GM19372 (cell line): ENCODE results near the gene RARA.
"Not testable (repeated sequence)": the region's sequence is repeated elsewhere in the genome, so short reads cannot be mapped to it uniquely, and the experiment has no call there.

Source experiments
- ATAC-seq: cut with Tn5 transposase; IDR thresholded peaks from one replicate; pipeline ENCODE4 v1.9.1; 2021; ENCODE audit warnings: mild to moderate bottlenecking, low read depth, moderate library complexity; ENCODE audit not compliant: unreplicated experiment

RARA gene

DNA sequence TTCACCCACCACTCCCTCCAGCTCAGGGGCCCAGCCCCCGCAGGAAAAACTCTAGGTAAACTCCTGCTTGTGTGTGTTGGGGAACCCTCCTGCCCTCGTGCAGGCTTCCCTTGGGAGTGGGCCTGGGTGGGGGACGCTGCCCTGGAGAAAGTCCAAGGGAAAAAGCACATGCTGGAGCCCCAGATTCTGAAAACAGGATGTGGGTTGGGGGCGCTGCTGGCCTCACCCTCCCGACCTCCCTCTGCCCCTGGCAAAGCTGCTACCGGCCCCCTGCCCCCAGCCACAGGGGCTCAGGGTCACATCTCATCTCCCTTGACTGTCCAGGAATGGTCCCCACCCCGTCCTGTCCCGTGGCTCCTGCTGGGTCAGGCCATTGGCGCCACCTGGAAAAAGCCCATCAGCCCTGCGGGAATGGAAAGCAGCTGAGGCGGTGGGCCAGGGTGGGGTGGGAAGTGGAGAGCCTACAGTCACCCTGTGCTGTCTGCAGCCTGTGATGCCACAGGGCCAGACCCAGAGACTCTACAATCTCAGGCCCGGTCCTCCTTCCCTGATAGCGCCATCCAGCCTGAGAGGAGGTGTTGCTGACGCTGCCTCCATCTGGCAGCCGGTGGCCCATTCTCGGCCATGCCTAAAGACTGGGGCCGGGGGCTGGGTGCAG, 58.0 kb downstream of the RARA start:
- no peak for ATAC-seq

DNA sequence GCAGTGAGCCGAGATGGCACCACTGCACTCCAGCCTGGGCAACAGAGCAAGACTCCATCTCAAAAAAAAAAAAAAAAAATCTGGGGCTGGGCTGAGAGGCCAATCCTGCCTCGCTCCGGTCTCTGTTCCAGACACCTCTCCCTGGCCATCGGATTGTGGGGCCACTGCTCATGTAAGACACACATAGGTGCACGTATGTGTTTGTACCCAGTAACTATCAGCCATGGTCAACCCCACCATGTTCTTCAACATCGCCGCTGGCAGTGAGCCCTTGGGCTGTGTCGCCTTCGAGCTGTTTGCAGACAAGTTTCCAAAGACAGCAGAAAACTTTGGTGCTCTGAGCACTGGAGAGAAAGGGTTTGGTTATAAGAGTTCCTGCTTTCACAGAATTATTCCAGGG, 58.7 kb downstream of the RARA start:
- not testable (repeated sequence) for ATAC-seq

DNA sequence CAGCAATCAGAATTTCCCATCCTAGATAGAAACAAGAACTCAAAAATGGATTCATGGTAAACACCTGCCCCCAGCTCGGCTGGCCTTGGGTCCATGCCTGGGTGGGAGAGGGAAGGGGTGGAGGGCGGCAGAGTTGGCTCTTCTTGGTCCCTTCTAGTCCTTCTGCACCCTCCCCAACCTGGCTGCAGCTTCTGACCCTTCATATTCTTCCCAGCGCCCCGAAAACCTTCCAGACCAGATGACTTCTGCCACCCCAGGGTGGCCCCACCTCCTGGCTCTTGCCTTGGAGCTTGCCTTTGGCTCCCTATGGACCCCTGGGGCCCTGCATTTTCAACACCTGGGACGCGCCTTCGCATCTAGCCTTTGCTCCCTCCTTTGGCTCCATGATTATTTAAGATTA, 60.9 kb downstream of the RARA start:
- ATAC-seq, result no peak

DNA sequence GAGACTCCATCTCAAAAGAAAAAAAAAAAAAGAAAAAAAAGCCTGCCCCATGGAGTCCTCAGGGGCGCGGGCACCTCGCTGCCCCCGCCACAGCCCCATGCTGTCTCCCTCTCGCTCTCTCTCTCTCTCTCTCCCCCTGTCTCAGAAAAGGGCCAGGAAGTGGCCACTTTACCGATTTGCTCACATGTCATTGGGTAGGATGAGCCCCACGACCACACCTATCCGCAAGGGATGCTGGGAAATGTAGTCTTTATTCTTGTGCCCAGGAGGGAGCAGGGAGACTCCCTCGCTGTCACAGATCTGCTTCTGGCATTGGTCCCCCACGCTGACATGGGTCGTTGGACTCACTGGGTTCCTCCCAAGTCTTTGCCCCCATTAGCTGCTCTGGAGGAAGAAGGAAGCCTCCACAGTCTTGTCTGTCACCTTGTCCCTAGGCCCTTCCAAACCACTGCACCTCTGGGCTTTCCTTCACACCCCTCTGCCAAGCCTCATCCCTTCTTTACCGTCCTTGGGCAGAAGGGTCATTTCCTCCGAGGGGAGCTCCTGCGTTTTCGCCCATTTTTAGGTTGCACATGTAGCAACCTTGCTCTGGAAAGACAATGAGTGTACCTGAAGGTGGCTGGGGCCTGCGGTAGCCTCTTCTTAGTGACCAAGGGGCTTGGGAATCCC, 62.4 kb downstream of the RARA start:
- no peak for ATAC-seq

DNA sequence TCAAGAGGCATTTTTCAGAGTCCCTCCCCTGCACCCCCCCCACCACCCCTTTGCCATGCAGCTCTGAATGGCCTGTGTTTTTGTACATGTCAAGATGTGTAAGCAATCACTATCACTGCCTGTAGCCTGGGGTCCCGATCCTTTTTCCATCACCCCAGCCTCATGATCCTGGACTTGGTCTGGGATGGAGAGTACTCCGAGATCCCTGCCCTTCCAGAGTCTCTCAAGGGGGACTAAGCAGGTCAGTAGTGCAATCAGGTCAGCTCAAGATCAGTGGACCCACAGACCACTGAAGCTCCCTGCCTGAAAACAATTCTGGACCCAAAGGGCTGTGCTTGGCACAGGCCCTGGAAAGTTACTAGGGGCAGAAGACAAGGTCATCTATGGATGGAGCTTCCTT, 63.1 kb downstream of the RARA start:
- ATAC-seq, result no peak

DNA sequence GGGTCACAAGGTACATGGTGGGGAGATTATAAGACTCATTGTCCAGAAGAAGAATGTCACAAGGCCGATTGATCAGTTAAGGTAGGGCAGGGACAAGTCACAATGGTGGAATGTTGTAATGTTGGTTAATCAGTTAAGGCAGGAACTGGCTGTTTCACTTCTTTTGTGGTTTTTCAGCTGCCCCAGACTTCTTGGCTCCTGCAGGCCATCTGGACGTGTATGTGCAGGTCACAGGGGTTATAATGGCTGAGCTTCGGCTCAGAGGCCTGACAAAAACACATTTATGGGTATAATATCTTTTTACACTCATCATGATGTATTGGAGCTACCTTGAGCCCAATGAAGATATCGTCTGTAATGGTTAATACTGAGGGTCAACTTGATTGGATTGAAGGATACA, 63.7 kb downstream of the RARA start:
- not testable (repeated sequence) for ATAC-seq

DNA sequence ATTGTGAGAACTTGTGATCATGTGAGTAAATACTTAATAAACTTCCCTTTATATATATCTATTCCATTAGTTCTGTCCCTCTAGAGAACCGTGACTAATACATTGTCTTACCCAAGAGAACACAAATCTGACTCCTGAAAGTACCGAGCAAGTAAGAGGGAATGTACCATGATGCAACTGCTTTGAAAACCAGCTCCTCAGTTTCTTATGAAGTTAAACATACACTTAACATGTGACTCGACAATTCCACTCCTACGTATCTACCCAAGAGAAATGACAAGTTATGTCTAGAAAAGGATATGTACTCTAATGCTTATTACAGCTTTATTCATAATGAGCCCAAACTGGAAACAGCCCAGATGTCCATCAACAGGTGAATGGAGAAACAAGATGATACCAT, 64.3 kb downstream of the RARA start:
- no peak for ATAC-seq

DNA sequence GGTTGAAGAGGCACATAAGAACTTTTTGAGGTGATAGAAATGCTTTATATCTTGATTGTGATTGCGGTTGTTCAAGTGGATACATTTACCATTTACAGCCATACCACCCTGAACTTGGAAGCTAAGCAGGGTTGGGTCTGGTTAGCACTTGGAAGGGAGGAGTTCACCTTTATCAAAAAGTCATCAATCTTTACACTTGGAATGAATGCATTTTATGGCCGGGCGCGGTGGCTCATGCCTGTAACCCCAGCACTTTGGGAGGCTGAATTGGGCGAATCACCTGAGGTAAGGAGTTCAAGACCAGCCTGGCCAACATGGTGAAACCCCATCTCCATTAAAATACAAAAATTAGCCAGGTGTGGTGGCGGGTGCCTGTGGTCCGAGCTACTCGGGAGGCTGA, 65.0 kb downstream of the RARA start:
- ATAC-seq, result no peak

DNA sequence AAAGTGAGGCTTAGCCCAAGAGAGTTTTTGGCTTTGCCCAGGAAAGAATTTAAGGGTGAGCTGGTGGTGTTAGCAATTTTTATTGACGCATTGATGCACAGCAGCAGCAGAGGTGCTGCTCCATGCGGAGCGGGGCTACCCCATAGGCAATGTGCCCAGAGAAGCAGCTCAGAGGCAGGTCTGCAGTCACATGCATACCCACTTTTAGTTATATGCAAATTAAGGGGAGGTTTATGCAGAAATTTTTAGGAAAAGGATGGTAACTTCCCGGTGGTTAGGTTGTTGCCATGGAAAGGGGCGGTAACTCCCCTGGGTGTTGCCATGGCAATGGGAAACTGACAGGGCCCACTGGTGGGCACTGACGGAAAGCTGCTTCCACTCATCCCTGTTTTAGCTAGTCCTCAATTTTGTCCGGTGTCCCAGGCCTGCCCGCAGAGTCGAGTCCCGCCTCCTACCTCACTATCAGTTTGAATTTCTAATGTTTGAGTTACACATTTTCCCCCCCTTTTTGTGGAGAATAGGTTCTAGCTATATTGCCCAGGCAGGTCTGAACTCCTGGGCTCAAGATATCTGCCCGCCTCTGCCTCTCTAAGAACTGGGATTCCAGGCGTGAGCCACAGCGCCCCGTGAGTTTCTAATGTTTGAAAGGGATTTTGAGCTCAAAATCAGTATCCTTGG, 66.0 kb downstream of the RARA start:
- no peak for ATAC-seq

DNA sequence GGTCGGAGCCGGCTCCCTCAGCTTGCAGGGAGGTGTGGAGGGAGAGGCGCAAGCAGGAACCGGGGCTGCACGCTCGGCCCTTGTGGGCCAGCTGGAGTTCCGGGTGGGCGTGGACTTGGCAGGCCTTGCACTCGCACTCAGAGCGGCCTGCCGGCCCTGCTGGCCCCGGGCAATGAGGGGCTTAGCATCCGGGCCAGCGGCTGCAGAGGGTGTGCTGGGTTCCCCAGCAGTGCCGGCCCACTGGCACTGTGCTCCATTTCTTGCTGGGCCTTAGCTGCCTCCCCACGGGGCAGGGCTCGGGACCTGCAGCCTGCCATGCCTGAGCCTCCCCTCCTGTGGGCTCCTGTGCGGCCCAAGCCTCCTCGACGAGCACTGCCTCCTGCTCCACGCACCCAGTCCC, 66.8 kb downstream of the RARA start:
- not testable (repeated sequence) for ATAC-seq

DNA sequence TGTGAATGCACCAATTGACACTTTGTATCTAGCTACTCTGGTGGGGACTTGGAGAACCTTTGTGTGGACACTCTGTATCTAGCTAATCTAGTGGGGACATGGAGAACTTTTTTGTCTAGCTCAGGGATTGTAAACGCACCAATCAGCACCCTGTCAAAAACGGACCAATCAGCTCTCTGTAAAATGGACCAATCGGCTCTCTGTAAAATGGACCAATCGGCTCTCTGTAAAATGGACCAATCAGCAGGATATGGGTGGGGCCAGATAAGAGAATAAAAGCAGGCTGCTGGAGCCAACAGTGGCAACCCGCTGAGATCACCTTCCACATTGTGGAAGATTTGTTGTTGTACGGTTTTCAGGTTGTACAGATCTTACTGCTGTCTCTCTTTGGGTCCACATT, 67.6 kb downstream of the RARA start:
- not testable (repeated sequence) for ATAC-seq

DNA sequence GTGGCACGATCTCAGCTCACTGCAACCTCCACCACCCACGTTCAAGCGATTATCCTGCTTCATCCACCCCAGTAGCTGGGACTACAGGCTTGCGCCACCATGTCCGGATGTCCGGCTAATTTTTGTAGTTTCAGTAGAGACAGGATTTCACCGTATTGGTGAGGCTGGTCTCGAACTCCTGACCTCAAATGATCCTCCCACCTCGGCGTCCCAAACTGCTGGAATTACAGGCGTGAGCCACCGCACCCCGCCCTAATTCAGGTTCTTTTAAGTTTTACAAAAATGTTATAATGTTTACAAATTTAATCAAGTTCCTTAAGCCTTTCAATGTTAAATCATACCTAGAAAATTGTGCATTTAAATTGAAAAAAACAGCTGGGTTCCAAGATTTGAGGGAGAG, 68.9 kb downstream of the RARA start:
- no peak for ATAC-seq

DNA sequence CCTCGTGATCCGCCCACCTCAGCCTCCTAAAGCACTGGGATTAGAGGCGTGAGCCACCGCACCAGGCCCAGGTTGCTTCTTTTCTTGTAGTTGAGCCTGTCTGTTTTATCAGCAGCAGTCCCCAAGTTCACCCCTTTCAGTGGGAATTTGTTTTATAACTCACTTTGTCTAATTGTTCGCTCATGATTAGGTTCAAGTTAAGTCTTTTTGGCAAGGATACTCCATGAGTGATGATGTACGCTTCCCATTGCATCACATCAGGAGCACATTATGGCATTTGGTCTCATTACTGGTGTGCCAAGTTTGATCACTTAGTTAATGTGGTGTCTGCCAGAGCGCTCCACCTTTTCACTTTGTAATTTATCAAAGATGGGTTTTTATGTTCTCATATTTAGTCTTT, 70.0 kb downstream of the RARA start:
- ATAC-seq, result no peak

DNA sequence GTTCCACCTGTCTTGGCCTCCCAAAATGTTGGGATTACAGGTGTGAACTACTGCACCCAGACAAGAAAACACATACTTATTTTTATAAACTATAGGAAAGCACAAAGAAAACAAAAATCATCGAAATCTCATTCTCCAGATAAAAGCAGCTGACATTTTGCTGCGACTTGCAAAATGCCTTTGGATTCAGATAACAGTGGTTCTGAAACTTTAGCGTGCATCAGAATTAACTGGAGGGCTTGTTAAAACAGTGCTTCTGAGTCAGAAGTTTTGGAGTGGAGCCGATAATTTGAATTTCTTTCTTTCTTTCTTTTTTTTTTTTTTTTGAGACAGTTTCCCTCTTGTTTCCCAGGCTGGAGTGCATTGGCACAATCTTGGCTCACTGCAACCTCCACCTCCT, 73.3 kb downstream of the RARA start:
- no peak for ATAC-seq

DNA sequence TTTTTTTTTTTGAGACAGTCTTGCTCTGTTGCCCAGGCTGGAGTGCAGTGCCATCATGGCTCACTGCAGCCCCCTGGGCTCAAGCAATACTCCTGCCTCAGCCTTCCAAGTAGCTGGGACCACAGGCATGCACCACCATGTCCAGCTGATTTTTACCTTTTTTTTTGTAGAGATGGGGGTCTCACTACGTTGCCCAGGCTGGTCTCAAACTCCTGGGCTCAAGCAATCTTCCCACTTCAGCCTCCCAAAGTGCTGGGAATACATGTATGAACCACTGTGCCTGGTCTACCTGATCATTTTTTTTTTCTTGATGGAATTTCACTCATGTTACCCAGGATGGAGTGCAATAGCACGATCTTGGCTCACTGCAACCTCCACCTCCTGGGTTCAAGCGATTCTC, 77.6 kb downstream of the RARA start:
- ATAC-seq, result not testable (repeated sequence)

DNA sequence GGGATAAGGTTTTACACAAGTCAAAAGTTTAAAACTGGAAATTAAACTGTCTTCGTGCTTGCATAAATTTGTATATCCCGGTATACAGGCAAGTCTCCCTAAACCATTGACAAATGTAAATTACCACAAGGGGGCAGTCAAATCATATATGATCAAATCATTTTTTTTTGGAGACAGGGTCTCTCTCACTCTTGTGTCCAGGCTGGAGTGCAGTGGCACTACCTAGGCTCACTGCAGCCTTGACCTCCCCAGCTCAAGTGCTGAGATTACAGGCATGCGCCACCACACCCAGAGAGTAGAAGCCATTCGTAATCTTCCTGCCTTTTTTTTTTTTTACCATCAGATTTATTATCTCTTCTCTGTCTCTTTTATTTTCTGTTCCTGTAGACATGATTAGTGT, 90.2 kb downstream of the RARA start:
- no peak for ATAC-seq

DNA sequence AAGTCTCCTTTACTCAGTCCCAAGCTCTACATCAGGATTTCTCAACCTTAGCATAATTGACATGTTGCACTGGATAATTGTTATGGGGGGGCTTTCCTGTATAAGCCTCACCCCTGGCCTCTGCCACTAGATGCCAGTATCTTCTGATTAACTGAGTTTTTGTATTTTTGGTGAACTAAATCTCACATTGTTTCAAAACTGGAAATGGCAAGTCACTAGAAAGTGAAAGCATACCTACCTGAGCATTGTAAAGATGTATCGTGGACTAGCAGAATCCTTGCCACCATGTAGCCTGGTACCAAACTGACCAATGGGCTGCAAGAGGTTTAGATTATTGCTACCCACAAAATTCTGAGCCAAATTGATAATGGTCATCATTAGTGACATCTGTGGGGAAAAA, 93.7 kb downstream of the RARA start:
- no peak for ATAC-seq

DNA sequence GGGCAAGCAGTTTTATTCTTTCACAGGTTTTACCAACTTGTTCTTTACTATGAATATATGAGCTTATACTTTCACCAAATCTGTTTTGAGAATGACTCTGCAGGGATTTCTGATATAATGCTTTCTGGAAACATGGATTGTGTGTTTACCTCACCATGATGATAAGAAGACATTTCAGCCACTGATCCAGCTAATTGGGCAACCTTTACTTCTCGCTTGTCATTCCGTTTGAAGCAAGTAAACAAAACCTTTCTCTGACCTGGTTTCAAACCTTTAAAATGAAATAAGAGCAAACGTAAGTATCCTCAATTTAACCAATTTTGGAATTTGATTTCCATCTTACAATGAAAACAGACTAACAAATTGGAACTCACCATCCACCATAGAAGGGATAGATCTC, 95.0 kb downstream of the RARA start:
- ATAC-seq, result no peak
